UCSD-AML1 (cell line): ENCODE results near the gene CLCNKB.

ENCODE experiments used
- DNase-seq: peaks from one replicate; lab custom pipeline; 2025; ENCODE audit not compliant: unreplicated experiment; lab: John Stamatoyannopoulos, UW

CLCNKB gene

DNA sequence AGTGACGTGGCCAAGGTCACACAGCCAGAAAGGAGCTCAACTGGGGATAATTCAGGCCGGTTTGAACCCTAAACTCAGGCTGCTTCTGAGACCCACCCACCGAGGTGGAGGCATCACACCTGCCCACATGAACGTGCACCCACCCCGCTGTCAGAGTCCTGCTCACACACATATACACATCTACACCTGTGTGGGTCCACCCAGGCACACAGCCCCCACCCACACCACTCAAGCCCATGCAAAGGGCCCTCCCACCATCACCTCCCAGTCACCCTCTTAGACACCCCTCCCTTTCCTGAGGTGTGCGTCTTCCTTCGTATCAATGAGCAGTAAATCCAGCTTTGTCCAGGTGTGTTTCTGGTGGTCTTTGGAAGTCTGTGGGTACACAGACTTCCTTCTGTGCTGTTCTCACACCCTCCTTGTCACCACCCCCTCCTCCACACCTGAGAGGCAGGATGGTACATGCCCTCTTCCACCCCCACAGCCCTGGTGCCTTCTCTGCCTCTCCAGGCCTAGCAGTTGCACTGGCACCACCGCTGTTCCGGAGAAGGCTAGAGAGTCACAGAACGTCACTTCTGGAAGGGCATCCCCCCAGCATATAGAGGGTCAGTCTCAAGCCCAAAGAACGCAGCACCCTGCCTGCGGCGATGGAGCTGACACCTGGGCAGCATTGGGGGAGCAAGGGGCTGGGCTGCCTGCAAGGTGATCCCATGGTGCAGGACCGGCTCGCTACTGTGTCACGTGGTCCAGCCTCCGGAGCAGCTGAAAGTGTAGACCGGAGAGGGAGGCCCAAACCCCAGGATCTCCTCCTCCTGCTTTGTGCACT, 48.7 kb downstream of the CLCNKB start:
- DNase-seq = no peak

DNA sequence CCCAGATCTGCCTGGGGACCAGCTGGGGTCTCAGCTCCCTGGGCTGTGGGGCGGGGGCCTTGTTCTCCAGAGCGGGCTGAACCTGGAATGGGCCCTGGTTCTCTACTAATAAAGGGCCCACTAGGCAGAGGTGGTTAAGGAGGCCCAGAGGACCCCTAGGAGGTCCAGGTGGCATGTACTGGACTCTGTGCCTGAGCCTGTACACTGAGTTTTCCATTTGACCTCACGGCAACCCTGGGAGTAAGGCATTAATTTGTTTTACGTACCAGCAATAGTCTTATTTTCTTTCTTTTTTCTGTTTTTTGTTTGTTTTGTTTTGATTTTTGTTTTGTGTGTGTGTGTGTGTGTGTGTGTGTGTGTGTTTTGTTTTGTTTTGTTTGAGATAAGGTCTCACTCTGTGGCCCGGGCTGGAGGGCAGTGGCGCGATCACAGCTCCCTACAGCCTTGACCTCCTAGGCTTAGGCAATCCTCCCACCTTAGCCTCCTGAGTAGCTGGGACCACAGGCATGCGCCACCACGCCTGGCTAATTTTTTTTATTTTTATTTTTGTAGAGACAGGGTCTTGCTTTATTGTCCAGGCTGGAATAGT, 49.4 kb downstream of the CLCNKB start:
- no peak for DNase-seq

DNA sequence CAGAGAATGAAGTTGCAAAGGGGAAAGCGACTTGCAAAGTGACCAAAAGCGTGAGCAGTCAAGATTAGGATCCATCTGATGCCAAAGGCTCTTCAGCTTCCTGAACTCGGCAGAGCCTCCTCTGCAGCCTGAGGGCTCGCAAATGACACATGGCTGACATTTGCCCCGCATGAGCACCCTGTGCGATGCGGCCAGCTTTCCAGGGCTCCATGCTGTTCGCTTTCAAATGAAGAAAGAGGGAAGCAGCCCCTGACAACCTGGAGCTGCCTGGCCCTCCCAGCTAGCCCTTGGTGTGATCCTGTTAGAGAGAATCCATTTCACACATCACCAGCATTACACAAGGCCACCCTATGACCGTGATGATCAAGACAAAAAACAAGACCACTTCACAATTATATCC, 50.0 kb downstream of the CLCNKB start:
- DNase-seq = no peak

DNA sequence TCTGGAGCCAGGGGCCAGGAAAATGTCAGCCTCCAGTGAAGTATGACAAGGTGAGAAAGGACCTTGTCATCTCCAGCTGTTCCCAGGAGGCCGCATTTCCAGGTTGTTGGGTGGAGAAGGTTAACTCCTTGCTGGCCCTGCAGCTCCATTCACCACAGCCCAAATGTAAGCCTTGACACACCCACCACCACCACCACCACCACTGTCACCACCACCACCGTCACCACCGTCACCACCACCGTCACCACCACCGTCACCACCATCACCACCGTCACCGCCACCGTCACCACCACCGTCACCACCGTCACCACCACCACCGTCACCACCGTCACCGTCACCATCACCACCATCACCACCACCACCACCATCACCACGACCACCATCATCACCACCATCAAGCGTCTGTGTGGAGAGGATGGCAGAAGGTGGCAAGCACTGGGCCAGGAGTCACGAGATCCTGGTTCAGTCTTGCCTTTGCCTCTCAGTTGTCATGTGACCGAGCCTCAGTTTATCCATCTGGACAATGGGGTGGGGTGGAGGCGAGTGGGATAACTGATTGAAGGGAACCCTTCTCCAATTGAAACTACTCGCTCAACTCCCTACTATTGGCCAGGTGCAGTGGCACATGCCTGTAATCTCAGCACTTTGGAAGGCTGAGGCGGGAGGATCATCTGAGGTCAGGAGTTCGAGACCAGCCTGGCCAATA, 51.0 kb downstream of the CLCNKB start:
- no peak for DNase-seq

DNA sequence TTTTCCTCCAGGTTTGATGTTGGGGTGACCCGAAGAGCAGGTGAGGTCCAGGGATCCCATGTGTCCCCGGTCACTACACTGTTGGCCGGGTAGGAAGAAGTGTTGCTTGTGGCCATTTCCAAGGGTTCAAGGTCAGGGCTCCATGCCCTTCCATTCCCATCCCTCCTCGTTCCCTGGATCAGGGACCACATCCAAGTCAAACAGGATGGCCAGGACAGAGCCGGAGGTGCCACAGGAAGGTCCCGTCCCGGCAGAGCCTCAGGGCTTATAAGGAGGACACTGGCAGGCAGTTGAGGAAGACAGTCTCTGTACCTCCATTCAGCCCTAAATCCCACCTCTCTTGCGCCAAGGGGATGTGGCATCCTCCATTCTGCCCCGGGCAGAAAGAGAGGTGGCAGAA, 51.9 kb downstream of the CLCNKB start:
- no peak for DNase-seq

- no peak for DNase-seq
Measured at GRCh38 chr1:16099412-16099811, 55.8 kb downstream of the CLCNKB start.

DNA sequence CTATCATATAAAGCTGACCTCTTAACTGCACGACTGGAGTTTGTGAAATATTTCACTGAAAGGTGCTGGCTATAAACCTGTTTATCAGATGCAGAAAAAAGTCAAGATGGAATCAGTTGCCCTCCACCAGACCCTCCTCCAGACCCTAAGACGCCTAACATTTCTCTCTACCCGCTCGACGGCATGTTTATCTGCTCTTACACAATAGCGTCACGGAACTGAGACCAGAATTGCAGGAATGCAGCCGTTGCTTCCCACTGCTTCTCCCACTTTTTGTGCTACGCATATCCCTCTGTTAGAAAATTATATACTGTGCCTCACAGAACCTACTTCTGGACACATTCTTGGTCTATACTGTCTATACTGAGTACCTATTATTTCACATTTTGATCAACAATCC, 58.0 kb downstream of the CLCNKB start:
- DNase-seq = no peak
